AML-193 (cell line): ENCODE data around the gene COLEC11.
A peak's percentile ranks its signal among the peaks of the same experiment; 100 is the strongest.

ENCODE experiments used
- DNase-seq, 2 experiments: peaks; one replicate each; lab custom pipeline; 2025; lab: John Stamatoyannopoulos, UW

Gene COLEC11

GRCh38 chr2:3639015-3639630 lies 44.2 kb downstream of the COLEC11 start:
- DNase-seq = no peak

- no peak for DNase-seq
Measured at GRCh38 chr2:3639653-3640052, 44.7 kb downstream of the COLEC11 start.

- DNase-seq = no peak
Measured at GRCh38 chr2:3641181-3641580, 46.3 kb downstream of the COLEC11 start.

- DNase-seq = no peak
Measured at GRCh38 chr2:3641841-3642421, 47.0 kb downstream of the COLEC11 start.

GRCh38 chr2:3642521-3643215 lies 47.8 kb downstream of the COLEC11 start:
- no peak for DNase-seq

GRCh38 chr2:3643371-3644245 lies 48.7 kb downstream of the COLEC11 start:
- DNase-seq = no peak

GRCh38 chr2:3644246-3644525 lies 49.3 kb downstream of the COLEC11 start:
- DNase-seq = no peak

- DNase-seq = no peak
Measured at GRCh38 chr2:3644891-3645605, 50.1 kb downstream of the COLEC11 start.

- no peak for DNase-seq
Measured at GRCh38 chr2:3645745-3646389, 51.0 kb downstream of the COLEC11 start.

- DNase-seq = no peak
Measured at GRCh38 chr2:3646446-3646845, 51.5 kb downstream of the COLEC11 start.

GRCh38 chr2:3647246-3647645 lies 52.3 kb downstream of the COLEC11 start:
- no peak for DNase-seq

- DNase-seq = no peak
Measured at GRCh38 chr2:3647831-3648651, 53.1 kb downstream of the COLEC11 start.

GRCh38 chr2:3648652-3649177 lies 53.8 kb downstream of the COLEC11 start:
- no peak for DNase-seq

- DNase-seq = no peak
Measured at GRCh38 chr2:3649581-3649980, 54.7 kb downstream of the COLEC11 start.

GRCh38 chr2:3650140-3650920 lies 55.4 kb downstream of the COLEC11 start:
- no peak for DNase-seq

- DNase-seq = peak in 1 of 2 experiments; percentile 2
Measured at GRCh38 chr2:3651691-3652648, 57.1 kb downstream of the COLEC11 start.

GRCh38 chr2:3652896-3653625 lies 58.1 kb downstream of the COLEC11 start:
- no peak for DNase-seq

GRCh38 chr2:3654011-3654410 lies 59.1 kb downstream of the COLEC11 start:
- no peak for DNase-seq
